ENCODE data around the gene EPB41L3. TPM values are rescaled to one million over a fixed set of nuclear protein-coding genes. Genes with fewer than 3 reads are reported as not detected.

The EPB41L3 gene
- polyA plus RNA-seq, 1 donor (not counting 4 experiments of a cell fraction or from before 2014, with no cell fraction given): 0.39 TPM

GRCh38 chr18:5585653-5586052, 41.9 kb upstream of the EPB41L3 start:
- peak overlapping the region; percentile 75 for H3K4me2 ChIP-seq (ENCODE audit: control insufficient read depth, extremely low read depth, insufficient read depth, low read depth, low read length)
- no peaks in the 10 kb centered on the region for H4K20me1 ChIP-seq (ENCODE audit: control insufficient read depth, extremely low read depth, insufficient read depth, low read length)
- no peaks in the 10 kb centered on the region for H3K9me3 ChIP-seq (ENCODE audit: control insufficient read depth, low read depth, low read length)
- TF ChIP-seq EZH2 (IDR thresholded peaks at IDR 0.05; ENCODE audit: low read length): no peak
- no peak for TF ChIP-seq CTCF (optimal IDR thresholded peaks at IDR 0.05 in 1 of 3, IDR thresholded peaks at IDR 0.05 in 1 of 3, conservative IDR thresholded peaks at IDR 0.05 in 1 of 3; ENCODE audit: extremely low read depth in 1 of 3, insufficient read depth in 2 of 3, low read length in 3 of 3)
- H3K9me1 ChIP-seq (ENCODE audit: control insufficient read depth, extremely low read depth, insufficient read depth, low read length): no peaks in the 10 kb centered on the region
- no peak overlapping the region for H3K9ac ChIP-seq (ENCODE audit: control insufficient read depth, extremely low read depth, insufficient read depth, low read length)
- no peaks in the 10 kb centered on the region for H3K79me2 ChIP-seq (ENCODE audit: control insufficient read depth, insufficient read depth, low read length)
- H3K27me3 ChIP-seq (ENCODE audit: control insufficient read depth, extremely low read depth, insufficient read depth, low read length): no peaks in the 10 kb centered on the region
- H2AFZ ChIP-seq (ENCODE audit: control insufficient read depth, low read length): peak overlapping the region; percentile 72
- peak overlapping the region in 1 of 3 experiments; percentile 50 for H3K4me3 ChIP-seq (ENCODE audit: control insufficient read depth in 2 of 3, extremely low read depth in 1 of 3, insufficient read depth in 2 of 3, low read depth in 1 of 3, low read length in 3 of 3)
- no peak for DNase-seq (ENCODE audit: low read depth, low spot score)
- H3K4me1 ChIP-seq (ENCODE audit: control insufficient read depth, extremely low read depth, insufficient read depth, low read length): peaks cover 9% of the 10 kb centered on the region
- peak overlapping the region; percentile 5 for H3K27ac ChIP-seq (ENCODE audit: control insufficient read depth, insufficient read depth, low read length)
- no peaks in the 10 kb centered on the region for H3K36me3 ChIP-seq (ENCODE audit: control insufficient read depth in 2 of 2, extremely low read depth in 1 of 2, insufficient read depth in 2 of 2, low read length in 2 of 2)
- dilution Hi-C loops (cut with MboI; ENCODE audit: extremely low pct_ligation_motif_present, low sequenced_read_pairs): no loop called here
- FAIRE-seq: no peak

GRCh38 chr18:5584746-5585417, 41.1 kb upstream of the EPB41L3 start:
- no peaks in the 10 kb centered on the region for H3K36me3 ChIP-seq (ENCODE audit: control insufficient read depth in 2 of 2, extremely low read depth in 1 of 2, insufficient read depth in 2 of 2, low read length in 2 of 2)
- peak; percentile 32 for DNase-seq (ENCODE audit: low read depth, low spot score)
- H3K27me3 ChIP-seq (ENCODE audit: control insufficient read depth, extremely low read depth, insufficient read depth, low read length): no peaks in the 10 kb centered on the region
- H3K27ac ChIP-seq (ENCODE audit: control insufficient read depth, insufficient read depth, low read length): peak overlapping the region; percentile 24
- H3K9me3 ChIP-seq (ENCODE audit: control insufficient read depth, low read depth, low read length): no peaks in the 10 kb centered on the region
- no peak overlapping the region for H3K9ac ChIP-seq (ENCODE audit: control insufficient read depth, extremely low read depth, insufficient read depth, low read length)
- peak; percentile 69 for FAIRE-seq
- no peaks in the 10 kb centered on the region for H3K9me1 ChIP-seq (ENCODE audit: control insufficient read depth, extremely low read depth, insufficient read depth, low read length)
- peak overlapping the region; percentile 75 for H3K4me2 ChIP-seq (ENCODE audit: control insufficient read depth, extremely low read depth, insufficient read depth, low read depth, low read length)
- H2AFZ ChIP-seq (ENCODE audit: control insufficient read depth, low read length): peak overlapping the region; percentile 72
- H3K4me1 ChIP-seq (ENCODE audit: control insufficient read depth, extremely low read depth, insufficient read depth, low read length): peaks cover 9% of the 10 kb centered on the region
- H4K20me1 ChIP-seq (ENCODE audit: control insufficient read depth, extremely low read depth, insufficient read depth, low read length): no peaks in the 10 kb centered on the region
- TF ChIP-seq CTCF (optimal IDR thresholded peaks at IDR 0.05 in 1 of 3, IDR thresholded peaks at IDR 0.05 in 1 of 3, conservative IDR thresholded peaks at IDR 0.05 in 1 of 3; ENCODE audit: extremely low read depth in 1 of 3, insufficient read depth in 2 of 3, low read length in 3 of 3) (no peak), EZH2 (IDR thresholded peaks at IDR 0.05; ENCODE audit: low read length) (no peak)
- dilution Hi-C loops (cut with MboI; ENCODE audit: extremely low pct_ligation_motif_present, low sequenced_read_pairs): no loop called here
- peak overlapping the region; percentile 1 to 50 (median 7) for H3K4me3 ChIP-seq (ENCODE audit: control insufficient read depth in 2 of 3, extremely low read depth in 1 of 3, insufficient read depth in 2 of 3, low read depth in 1 of 3, low read length in 3 of 3)
- no peaks in the 10 kb centered on the region for H3K79me2 ChIP-seq (ENCODE audit: control insufficient read depth, insufficient read depth, low read length)

Measured in keratinocyte (primary cell).